Naive thymus-derived CD4-positive, alpha-beta T cell (primary cell): ENCODE measurements around the gene ARFGEF2. TPM values are rescaled to one million over a fixed set of nuclear protein-coding genes. Genes with fewer than 3 reads are reported as not detected.

Experiments used
- ATAC-seq: fragments of 150-1000 bp; cut with Tn5 transposase; 2 replicates; pipeline ENCODE4 v1.10.0; 2021; ENCODE audit warnings: mild to moderate bottlenecking, moderate library complexity
- CTCF ChIA-PET: fragments of 350-600 bp; sonication (Branson Sonifier 250); formaldehyde crosslinking; loops from one replicate; lab custom pipeline; 2021; ENCODE audit warnings: antibody characterized with exemption; lab: Charles Lee
- POLR2A ChIA-PET: fragments of 350-600 bp; sonication (Branson Sonifier 250); formaldehyde crosslinking; loops from one replicate; lab custom pipeline; 2021; ENCODE audit warnings: antibody characterized with exemption, inconsistent platforms; lab: Charles Lee
- DNase-seq, 9 donors: peaks; one replicate each; pipeline versions ENCODE4 v3.0.0 to v3.0.0-alpha.2; 2020 to 2022; ENCODE audit warnings: mixed read lengths in 1 of 9
- H3K27ac ChIP-seq: one replicate; pipeline ENCODE4 v1.7.0; 2013; ENCODE audit warnings: mild to moderate bottlenecking, low read depth, low read length, moderate library complexity
- H3K27me3 ChIP-seq, 2 donors: one replicate each; pipeline ENCODE4 v1.7.0; 2013; ENCODE audit warnings: low read length in 2 of 2, mild to moderate bottlenecking in 2 of 2, moderate library complexity in 2 of 2; ENCODE audit not compliant: control insufficient read depth in 2 of 2, insufficient read depth in 2 of 2
- H3K36me3 ChIP-seq, 3 experiments: 1 replicate in 2 of 3; 2 replicates in 1 of 3; pipeline ENCODE4 v1.7.0; 2013; ENCODE audit warnings: low read length in 3 of 3, mild to moderate bottlenecking in 3 of 3, moderate library complexity in 1 of 3; ENCODE audit not compliant: insufficient read depth in 3 of 3, control insufficient read depth in 2 of 3
- H3K4me1 ChIP-seq, 2 donors: one replicate each; pipeline ENCODE4 v1.7.0; 2013; ENCODE audit warnings: low read length in 2 of 2, mild to moderate bottlenecking in 2 of 2, moderate library complexity in 1 of 2; ENCODE audit not compliant: control insufficient read depth in 2 of 2, insufficient read depth in 2 of 2
- H3K4me3 ChIP-seq: 2 replicates; pipeline ENCODE4 v1.7.0; 2013; ENCODE audit warnings: mild to moderate bottlenecking, low read length
- H3K9me3 ChIP-seq, 3 experiments: 1 replicate in 2 of 3; 2 replicates in 1 of 3; pipeline ENCODE4 v1.7.0; 2013; ENCODE audit warnings: low read length in 3 of 3; ENCODE audit not compliant: control insufficient read depth in 2 of 3
- H3K27ac Mint-ChIP-seq, 9 donors: one replicate each; pipeline ENCODE4 v1.8.0; 2020 to 2022; ENCODE audit warnings: mixed read lengths in 9 of 9, mild to moderate bottlenecking in 8 of 9, moderate library complexity in 5 of 9, inconsistent platforms in 2 of 9
- H3K27me3 Mint-ChIP-seq, 5 donors: one replicate each; pipeline ENCODE4 v1.8.0; 2021 to 2022; ENCODE audit warnings: mixed read lengths in 5 of 5, mild to moderate bottlenecking in 1 of 5
- H3K36me3 Mint-ChIP-seq, 5 donors: one replicate each; pipeline ENCODE4 v1.8.0; 2020 to 2022; ENCODE audit warnings: mixed read lengths in 5 of 5, mild to moderate bottlenecking in 3 of 5, inconsistent platforms in 1 of 5
- H3K4me1 Mint-ChIP-seq, 7 donors: one replicate each; pipeline ENCODE4 v1.8.0; 2020 to 2022; ENCODE audit warnings: mixed read lengths in 7 of 7, mild to moderate bottlenecking in 3 of 7, inconsistent platforms in 1 of 7
- H3K4me3 Mint-ChIP-seq, 10 donors: one replicate each; pipeline ENCODE4 v1.8.0; 2020 to 2022; ENCODE audit warnings: mild to moderate bottlenecking in 10 of 10, mixed read lengths in 10 of 10, moderate library complexity in 6 of 10, inconsistent platforms in 2 of 10
- H3K9me3 Mint-ChIP-seq, 11 donors: one replicate each; pipeline ENCODE4 v1.8.0; 2020 to 2022; ENCODE audit warnings: mixed read lengths in 11 of 11, mild to moderate bottlenecking in 4 of 11, inconsistent platforms in 1 of 11, moderate library complexity in 1 of 11
- intact Hi-C, 2 donors: fragments of 100-400 bp; cut with micrococcal nuclease; formaldehyde crosslinking; loops; one replicate each; pipeline ENCODE4 v1.15.1; 2023
- polyA plus RNA-seq, 2 donors: library from polyadenylated mRNA; unstranded; fragments of 300-500 nt; fragmentation: Illumina TruSeq; gene quantifications; one replicate each; pipeline ENCODE4 v1.2.3, GENCODE V29; 2021
- total RNA-seq, 6 experiments: library from RNA in 5 of 6; stranded (reverse) in 5 of 6; gene quantifications; 1 replicate in 5 of 6; 2 replicates in 1 of 6; pipeline ENCODE4 v1.2.3 and lab custom pipeline; 2021 to 2026

Gene ARFGEF2
- total and polyA plus RNA-seq, 7 experiments from 2014 or later: 10.1 to 33.5 (median 29.9) TPM

DNA sequence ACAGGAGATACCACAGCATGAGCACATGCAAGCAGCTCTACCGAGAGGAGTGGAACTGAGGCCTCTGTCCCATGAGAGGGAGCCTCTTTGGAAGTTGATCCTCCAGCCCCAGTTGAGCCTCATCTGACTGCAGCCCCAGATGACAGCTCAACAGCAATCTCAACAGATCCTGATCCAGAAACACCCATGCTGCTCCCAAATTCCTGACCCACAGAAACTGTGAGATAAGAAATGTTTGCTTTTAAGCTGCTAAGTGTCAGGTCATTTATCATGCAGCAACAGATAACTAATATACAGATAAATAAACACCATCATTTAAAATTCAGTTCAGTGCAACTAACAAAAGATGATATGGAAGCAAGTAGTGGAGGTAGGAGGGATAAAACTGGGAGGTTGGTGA lies 4.8 kb upstream of the ARFGEF2 start:
- H3K4me1 Mint-ChIP-seq: peaks cover 15 to 20% (median 16%) of the 10 kb centered on the region in 7 donors
- intact Hi-C loops: no loop called here
- peaks cover 0 to 2% (median 0%) of the 10 kb centered on the region in 5 donors for H3K36me3 Mint-ChIP-seq
- H3K4me3 Mint-ChIP-seq: no peak overlapping the region
- H3K9me3 Mint-ChIP-seq: peaks cover 0 to 1% (median 0%) of the 10 kb centered on the region in 11 donors
- no peak for ATAC-seq
- ChIA-PET POLR2A (interaction anchor here (0.6 kb wide), 1 partner anchor 944 kb away, joined by 3 read pairs; no protein-coding TSS in a partner anchor), CTCF (no interaction called here)
- H3K4me1 ChIP-seq: peaks cover 7 to 11% of the 10 kb centered on the region in 2 donors
- H3K27me3 ChIP-seq: no peaks in the 10 kb centered on the region
- DNase-seq: no peak
- H3K27ac Mint-ChIP-seq: no peak overlapping the region
- no peaks in the 10 kb centered on the region for H3K9me3 ChIP-seq
- no peak overlapping the region for H3K4me3 ChIP-seq
- peaks cover 0 to 6% (median 0%) of the 10 kb centered on the region in 3 experiments for H3K36me3 ChIP-seq
- H3K27me3 Mint-ChIP-seq: peaks cover 0 to 19% (median 4%) of the 10 kb centered on the region in 5 donors
- no peak overlapping the region for H3K27ac ChIP-seq

GRCh38 chr20:48919336-48919881 lies 2.1 kb upstream of the ARFGEF2 start:
- POLR2A ChIA-PET: no interaction called here
- ATAC-seq: no peak
- peak overlapping the region in 4 of 9 donors; percentile 21 to 95 (median 42) for H3K27ac Mint-ChIP-seq

GRCh38 chr20:48919882-48920526 lies 1.5 kb upstream of the ARFGEF2 start:
- ATAC-seq: peak; percentile 28
- H3K9me3 Mint-ChIP-seq: no peaks in the 10 kb centered on the region
- POLR2A ChIA-PET: no interaction called here
- peaks cover 0 to 2% (median 0%) of the 10 kb centered on the region in 5 donors for H3K36me3 Mint-ChIP-seq
- peaks cover 36 to 50% (median 44%) of the 10 kb centered on the region in 7 donors for H3K4me1 Mint-ChIP-seq
- Histone ChIP-seq H3K27me3 (no peaks in the 10 kb centered on the region), H3K36me3 (peaks cover 0 to 6% (median 0%) of the 10 kb centered on the region in 3 experiments), H3K27ac (peak overlapping the region; percentile 87), H3K9me3 (no peaks in the 10 kb centered on the region), H3K4me3 (peak overlapping the region; percentile 99), H3K4me1 (peaks cover 20 to 21% of the 10 kb centered on the region in 2 donors)
- H3K27me3 Mint-ChIP-seq: peaks cover 0 to 12% (median 0%) of the 10 kb centered on the region in 5 donors
- H3K27ac Mint-ChIP-seq: peak overlapping the region; percentile 66 to 99 (median 96)
- CTCF ChIA-PET: no interaction called here
- intact Hi-C loops: loop anchor here (2.0 to 10.0 kb wide), 6 partner anchors 91 to 1015 kb away; partner anchors contain the start of genes DDX27 (in 1 of the 2), PREX1 (in 1 of the 2) and RNF114 (in 1 of the 2)
- DNase-seq: no peak
- peak overlapping the region; percentile 91 to 100 (median 97) for H3K4me3 Mint-ChIP-seq

More at GRCh38 chr20:48919336-48919881, 2.1 kb upstream of the ARFGEF2 start:
- H3K4me1 ChIP-seq: peaks cover 20 to 21% of the 10 kb centered on the region in 2 donors
- no peak for DNase-seq
- H3K27ac ChIP-seq: no peak overlapping the region
- H3K27me3 ChIP-seq: no peaks in the 10 kb centered on the region
- no peaks in the 10 kb centered on the region for H3K9me3 Mint-ChIP-seq
- CTCF ChIA-PET: interaction anchor here (0.6 kb wide), 1 partner anchor 15 kb away, joined by 4 read pairs; no protein-coding TSS in a partner anchor
- no peaks in the 10 kb centered on the region for H3K9me3 ChIP-seq
- peaks cover 33 to 44% (median 38%) of the 10 kb centered on the region in 7 donors for H3K4me1 Mint-ChIP-seq
- H3K36me3 ChIP-seq: peaks cover 0 to 6% (median 0%) of the 10 kb centered on the region in 3 experiments
- peak overlapping the region in 7 of 10 donors; percentile 18 to 100 (median 97) for H3K4me3 Mint-ChIP-seq
- intact Hi-C loops: no loop called here
- peaks cover 0 to 2% (median 0%) of the 10 kb centered on the region in 5 donors for H3K36me3 Mint-ChIP-seq
- H3K4me3 ChIP-seq: no peak overlapping the region
- H3K27me3 Mint-ChIP-seq: peaks cover 0 to 12% (median 0%) of the 10 kb centered on the region in 5 donors

GRCh38 chr20:48920527-48921167 lies 864 bp upstream of the ARFGEF2 start:
- intact Hi-C loops: loop anchor here (1.0 to 10.0 kb wide), 11 partner anchors 92 to 1193 kb away; partner anchors contain the start of genes CSE1L (in 2 of the 2), DDX27 (in 1 of the 2), PREX1 (in 1 of the 2) and RNF114 (in 1 of the 2)
- H3K9me3 Mint-ChIP-seq: no peaks in the 10 kb centered on the region
- peaks cover 0 to 12% (median 0%) of the 10 kb centered on the region in 5 donors for H3K27me3 Mint-ChIP-seq
- no peaks in the 10 kb centered on the region for H3K27me3 ChIP-seq
- POLR2A ChIA-PET: interaction anchor here (0.6 to 0.9 kb wide), 3 partner anchors 186 to 1350 kb away, joined by 3 read pairs; no protein-coding TSS in a partner anchor
- peak overlapping the region; percentile 91 to 100 (median 97) for H3K4me3 Mint-ChIP-seq
- H3K27ac Mint-ChIP-seq: peak overlapping the region; percentile 92 to 99 (median 96)
- H3K36me3 ChIP-seq: peaks cover 0 to 6% (median 0%) of the 10 kb centered on the region in 3 experiments
- H3K9me3 ChIP-seq: no peaks in the 10 kb centered on the region
- H3K36me3 Mint-ChIP-seq: peaks cover 0 to 2% (median 0%) of the 10 kb centered on the region in 5 donors
- peaks cover 20 to 21% of the 10 kb centered on the region in 2 donors for H3K4me1 ChIP-seq
- peak overlapping the region; percentile 99 for H3K4me3 ChIP-seq
- CTCF ChIA-PET: no interaction called here
- DNase-seq (no peak), ATAC-seq (no peak)
- peaks cover 38 to 51% (median 48%) of the 10 kb centered on the region in 7 donors for H3K4me1 Mint-ChIP-seq
- H3K27ac ChIP-seq: peak overlapping the region; percentile 87

GRCh38 chr20:48921883-48922820 lies 641 bp downstream of the ARFGEF2 start:
- intact Hi-C loops: loop anchor here (1.0 to 10.0 kb wide), 11 partner anchors 93 to 1195 kb away; partner anchors contain the start of genes CSE1L (in 2 of the 2), DDX27 (in 1 of the 2), PREX1 (in 1 of the 2) and RNF114 (in 1 of the 2)
- Mint-ChIP-seq H3K4me1 (peaks cover 47 to 66% (median 63%) of the 10 kb centered on the region in 7 donors), H3K9me3 (no peaks in the 10 kb centered on the region), H3K36me3 (peaks cover 0 to 6% (median 0%) of the 10 kb centered on the region in 5 donors), H3K4me3 (peak overlapping the region; percentile 87 to 100 (median 94)), H3K27ac (peak overlapping the region; percentile 87 to 98 (median 93)), H3K27me3 (peaks cover 0 to 5% (median 0%) of the 10 kb centered on the region in 5 donors)
- POLR2A ChIA-PET: interaction anchor here (0.8 to 1.6 kb wide), 2 partner anchors 31 to 171 kb away, joined by 3 to 5 read pairs; no protein-coding TSS in a partner anchor
- ATAC-seq (peak; percentile 55), DNase-seq (peak in 3 of 9 donors; percentile 8 to 28 (median 14))
- Histone ChIP-seq H3K4me3 (peak overlapping the region; percentile 99), H3K9me3 (no peaks in the 10 kb centered on the region), H3K27me3 (no peaks in the 10 kb centered on the region), H3K4me1 (peaks cover 20 to 21% of the 10 kb centered on the region in 2 donors), H3K27ac (peak overlapping the region; percentile 87), H3K36me3 (peaks cover 0 to 6% (median 0%) of the 10 kb centered on the region in 3 experiments)
- CTCF ChIA-PET: interaction anchor here (0.7 to 1.0 kb wide), 2 partner anchors 18 to 235 kb away, joined by 3 to 7 read pairs; no protein-coding TSS in a partner anchor
